ENCODE data around the gene SHMT2.
A peak's percentile ranks its signal among the peaks of the same experiment; 100 is the strongest.

SHMT2 gene

GRCh38 chr12:57229634-57230380, at the start of gene SHMT2:
Gene SHMT2 (plus strand): TSS chr12:57229711. CDS start chr12:57229779, 68 bp downstream.
- peak; percentile 89 for DNase-seq

- no peak for DNase-seq
Observed at GRCh38 chr12:57180321-57180989, 49.1 kb upstream of the SHMT2 start.

GRCh38 chr12:57181072-57181471, 48.4 kb upstream of the SHMT2 start:
- DNase-seq, result no peak

- no peak for DNase-seq
Observed at GRCh38 chr12:57181561-57182155, 47.9 kb upstream of the SHMT2 start.

GRCh38 chr12:57182918-57183575, 46.5 kb upstream of the SHMT2 start:
- peak; percentile 81 for DNase-seq

GRCh38 chr12:57183939-57184725, 45.4 kb upstream of the SHMT2 start:
- no peak for DNase-seq

- no peak for DNase-seq
Observed at GRCh38 chr12:57185403-57185802, 44.1 kb upstream of the SHMT2 start.

GRCh38 chr12:57185906-57186508, 43.5 kb upstream of the SHMT2 start:
- DNase-seq, result no peak

GRCh38 chr12:57187222-57188089, 42.1 kb upstream of the SHMT2 start:
- DNase-seq, result no peak

- DNase-seq, result no peak
Observed at GRCh38 chr12:57188090-57188425, 41.5 kb upstream of the SHMT2 start.

- no peak for DNase-seq
Observed at GRCh38 chr12:57190037-57190436, 39.5 kb upstream of the SHMT2 start.

GRCh38 chr12:57190821-57191220, 38.7 kb upstream of the SHMT2 start:
- no peak for DNase-seq

- DNase-seq, result no peak
Observed at GRCh38 chr12:57191410-57191809, 38.1 kb upstream of the SHMT2 start.

GRCh38 chr12:57192920-57193319, 36.6 kb upstream of the SHMT2 start:
- DNase-seq, result no peak

GRCh38 chr12:57193706-57194245, 35.7 kb upstream of the SHMT2 start:
- DNase-seq, result no peak

- DNase-seq, result no peak
Observed at GRCh38 chr12:57194253-57194652, 35.3 kb upstream of the SHMT2 start.

GRCh38 chr12:57195186-57195585, 34.3 kb upstream of the SHMT2 start:
- DNase-seq, result no peak

- no peak for DNase-seq
Observed at GRCh38 chr12:57195611-57196371, 33.7 kb upstream of the SHMT2 start.

- no peak for DNase-seq
Observed at GRCh38 chr12:57196439-57196838, 33.1 kb upstream of the SHMT2 start.

- DNase-seq, result no peak
Observed at GRCh38 chr12:57196956-57197355, 32.6 kb upstream of the SHMT2 start.

Data from activated CD4-positive, alpha-beta T cell treated with anti-CD3 and anti-CD28 coated beads, Interleukin-2, amount 50 U/mL, for 1 hour (primary cell).